SH-SY5Y (cell line): ENCODE results near the gene MMP8.

Source experiments
- GATA2 ChIP-seq: IDR thresholded peaks from 2 replicates; pipeline ENCODE4 v1.6.1; 2011; ENCODE audit warnings: mild to moderate bottlenecking, low read depth, low read length
- GATA3 ChIP-seq: IDR thresholded peaks from 2 replicates; pipeline ENCODE4 v1.6.1; 2011; ENCODE audit warnings: low read depth, mild to moderate bottlenecking, low read length, moderate library complexity

Gene MMP8

DNA sequence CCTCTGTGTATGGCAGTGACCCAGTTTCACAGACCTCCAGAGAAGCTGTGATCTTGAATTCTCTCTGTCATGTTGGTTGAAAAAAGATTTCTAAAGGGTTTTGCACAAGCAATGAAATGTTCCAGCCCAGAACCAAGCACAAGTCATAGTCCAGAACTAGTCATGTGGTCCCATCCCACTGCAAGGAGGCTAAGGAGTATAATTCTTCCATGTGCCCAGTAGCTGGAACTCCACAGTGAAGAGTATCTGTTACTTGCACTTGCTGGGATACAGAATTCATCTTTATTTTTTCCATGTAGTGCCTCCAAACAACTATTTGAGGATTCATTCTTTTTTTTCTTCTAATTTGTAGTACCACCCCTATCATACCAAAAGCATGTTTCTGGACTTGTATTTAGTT, 9.9 kb upstream of the MMP8 start:
- TF ChIP-seq GATA2: no peak
- no peak for TF ChIP-seq GATA3

DNA sequence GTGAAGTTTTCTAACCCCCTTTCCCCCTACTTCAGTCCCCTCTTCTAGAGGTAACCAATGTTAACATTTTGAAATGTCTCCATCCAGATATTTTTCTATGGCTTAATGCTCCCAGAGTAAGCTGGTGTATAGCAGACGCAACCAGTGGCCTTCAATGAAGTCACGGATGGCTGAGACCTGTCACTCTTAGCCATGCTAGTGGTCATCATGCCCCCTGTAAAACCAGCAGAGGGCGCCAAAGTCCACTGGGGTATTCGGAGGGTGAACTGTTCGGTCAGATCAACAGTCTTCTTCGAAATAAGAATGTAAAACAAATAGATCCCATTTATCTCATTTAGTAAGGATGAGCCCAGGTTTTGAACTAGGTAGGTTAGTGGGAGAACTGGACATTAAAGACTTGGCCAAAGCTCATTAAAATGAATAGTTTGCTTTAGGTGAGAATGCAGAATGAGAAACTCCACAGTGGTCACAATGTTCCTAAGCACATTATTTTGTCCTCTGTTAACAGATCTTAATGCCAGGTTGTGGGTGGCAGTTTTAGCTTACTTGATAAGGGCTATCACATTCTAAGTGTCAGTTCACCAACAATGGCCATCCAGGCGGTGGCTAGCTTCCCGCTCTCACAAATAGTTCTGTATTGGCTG, 8.6 kb upstream of the MMP8 start:
- TF ChIP-seq GATA3: no peak
- TF ChIP-seq GATA2: no peak

GRCh38 chr11:102729849-102730815, 5.4 kb upstream of the MMP8 start:
- TF ChIP-seq GATA2: no peak
- no peak for TF ChIP-seq GATA3

DNA sequence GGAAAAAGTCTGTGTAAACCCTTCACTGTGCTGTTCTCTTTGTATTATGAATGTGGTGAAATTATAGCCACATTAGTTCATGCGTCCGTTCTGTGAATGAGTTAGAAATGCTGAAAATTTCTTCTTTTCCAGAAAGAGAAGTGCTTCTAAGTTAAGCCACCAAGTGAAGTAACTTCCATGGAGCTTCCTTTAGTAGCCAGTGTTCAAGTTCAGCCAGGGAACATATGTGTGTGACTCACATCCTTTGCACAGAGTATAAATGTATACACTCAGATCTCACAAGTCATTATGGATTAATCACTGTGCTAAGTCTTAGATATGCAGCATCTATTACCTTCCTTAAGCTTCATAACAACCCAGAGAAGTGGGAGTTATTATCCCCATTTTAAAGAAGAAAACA, 3.1 kb upstream of the MMP8 start:
- no peak for TF ChIP-seq GATA3
- TF ChIP-seq GATA2: no peak

GRCh38 chr11:102722821-102723220, 1.9 kb downstream of the MMP8 start:
- TF ChIP-seq GATA3 (no peak), GATA2 (no peak)

DNA sequence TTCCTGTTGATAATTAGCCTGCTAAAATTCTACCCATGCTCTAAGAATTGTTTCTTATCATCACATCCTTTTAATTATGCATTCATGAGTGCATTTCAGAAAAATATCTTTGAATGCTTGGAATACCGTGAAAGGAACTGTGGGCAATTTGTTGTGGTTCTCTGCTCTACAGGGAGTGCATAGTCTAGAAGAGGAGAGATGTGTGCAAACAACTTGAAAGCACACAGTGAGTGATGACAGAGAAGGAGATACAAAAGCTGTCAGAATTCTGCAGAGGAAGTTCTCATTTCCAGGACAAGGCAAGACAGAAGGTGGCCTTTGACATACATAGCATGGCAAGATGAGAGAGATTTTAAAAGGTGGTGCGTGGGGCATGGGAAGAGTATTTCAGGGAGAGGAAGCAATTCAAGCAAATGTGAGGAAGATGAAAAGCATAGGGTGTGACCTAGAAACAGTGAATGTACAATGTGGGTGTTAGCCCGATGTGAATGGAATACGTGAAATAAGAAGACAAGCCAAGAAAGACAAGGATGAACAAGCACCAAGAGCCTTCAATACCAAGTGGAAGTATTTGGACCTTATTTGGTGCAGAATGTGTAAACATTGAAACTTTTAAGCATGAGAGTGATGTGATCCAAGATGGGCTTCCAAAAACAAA, 5.0 kb downstream of the MMP8 start:
- TF ChIP-seq GATA2: no peak
- TF ChIP-seq GATA3: no peak

GRCh38 chr11:102717280-102717679, 7.5 kb downstream of the MMP8 start:
- TF ChIP-seq GATA2: no peak
- no peak for TF ChIP-seq GATA3

DNA sequence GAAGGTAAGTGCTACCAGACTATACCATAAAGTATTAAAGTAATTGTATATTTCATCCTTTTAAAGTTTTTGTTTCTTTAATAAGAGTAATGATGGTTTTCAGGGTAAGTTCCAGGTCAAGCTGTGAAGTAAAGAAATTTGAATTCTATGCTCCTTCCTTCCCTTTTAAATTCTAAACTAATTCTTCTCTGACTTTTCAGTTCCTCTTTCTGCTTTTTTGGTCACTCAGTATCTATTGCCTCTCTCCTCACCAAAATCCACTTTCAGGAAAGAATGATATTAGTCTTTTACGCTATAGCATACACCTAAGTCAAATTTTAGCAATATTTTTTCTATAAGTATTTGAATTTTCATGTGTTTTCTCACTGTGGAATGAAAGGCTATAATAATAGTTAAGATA, 8.2 kb downstream of the MMP8 start:
- TF ChIP-seq GATA2 (no peak), GATA3 (no peak)

- TF ChIP-seq GATA2: no peak
- TF ChIP-seq GATA3: no peak
Measured at GRCh38 chr11:102712137-102712536, 12.6 kb downstream of the MMP8 start.

DNA sequence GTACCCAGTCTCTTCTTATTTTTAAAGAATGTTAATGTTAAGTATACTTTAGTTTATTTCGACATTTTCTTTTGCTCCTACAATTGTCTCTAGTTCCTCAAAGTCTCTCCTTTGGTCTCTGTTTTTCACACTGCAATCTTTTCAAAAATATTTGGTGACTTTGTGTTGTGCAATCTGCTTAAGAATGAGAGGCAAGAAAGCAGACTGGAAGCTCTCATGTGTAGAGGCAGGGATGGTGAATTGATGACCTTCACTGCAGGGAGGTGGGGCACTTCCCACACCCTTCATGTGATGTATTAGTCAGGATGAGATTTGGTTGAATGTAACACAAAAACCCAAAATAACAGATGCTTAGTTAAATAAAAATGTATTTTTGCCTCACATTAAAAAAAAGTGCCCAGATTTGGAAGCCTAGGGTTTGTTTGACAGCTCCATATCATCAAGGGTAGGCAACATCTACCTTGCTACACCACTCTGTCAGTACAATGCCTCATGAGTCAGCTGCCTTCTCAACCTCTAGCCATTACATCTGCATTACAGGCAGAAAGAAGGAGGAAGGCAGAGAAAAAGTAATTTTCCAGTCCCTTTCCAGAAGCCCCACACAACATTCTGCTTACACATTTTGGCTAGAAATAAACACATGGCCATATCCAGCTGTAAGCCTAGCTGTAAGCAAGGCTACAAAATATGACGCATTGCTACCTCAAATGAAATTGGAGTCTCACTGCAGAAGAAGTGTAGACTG, 15.4 kb downstream of the MMP8 start:
- TF ChIP-seq GATA3: no peak
- TF ChIP-seq GATA2: no peak

GRCh38 chr11:102708654-102709053, 16.1 kb downstream of the MMP8 start:
- TF ChIP-seq GATA3 (no peak), GATA2 (no peak)

DNA sequence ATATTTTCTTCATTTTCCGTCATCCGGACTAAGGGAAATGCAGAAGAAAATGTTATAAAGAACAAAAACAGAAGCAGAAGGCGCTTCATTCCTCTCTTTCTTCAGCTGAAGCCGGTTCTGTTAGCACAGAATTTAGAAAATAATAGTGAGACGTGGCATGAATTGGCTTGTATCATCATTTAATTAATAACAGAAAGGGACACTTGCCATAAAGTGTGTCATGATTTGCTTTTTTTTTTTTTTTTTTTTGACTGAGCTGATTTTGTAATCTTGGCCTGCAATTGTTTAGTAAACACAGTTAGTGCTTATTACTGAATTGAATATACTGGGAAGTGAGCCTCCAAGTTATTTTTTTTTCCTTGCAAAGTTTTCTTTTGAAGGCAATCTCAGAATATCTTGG, 19.1 kb downstream of the MMP8 start, which contains the start of gene MMP27:
Gene MMP27, minus strand, starts transcription at position 144 of the 400 bp plus-strand sequence. Its CDS starts 55 bp downstream, at position 89.
- TF ChIP-seq GATA2 (no peak), GATA3 (no peak)

- TF ChIP-seq GATA2 (no peak), GATA3 (no peak)
Measured at GRCh38 chr11:102704841-102705240, 19.9 kb downstream of the MMP8 start.
